HEK293 (cell line): ENCODE results near the gene SLC9C1.

Experiments
- CTCF ChIA-PET: fragments of 350-600 bp; formaldehyde crosslinking; extraction: SDS; loops from one replicate; lab custom pipeline; 2021; ENCODE audit warnings: antibody characterized with exemption; lab: Yijun Ruan, JAX
- POLR2A ChIA-PET: fragments of 300-600 bp; formaldehyde crosslinking; extraction: SDS; loops from one replicate; lab custom pipeline; 2020; ENCODE audit warnings: antibody characterized with exemption, inconsistent platforms; lab: Yijun Ruan, JAX
- H3K27ac ChIP-seq: fragments of 200-500 bp; sonication (Bioruptor generic); 2 replicates; pipeline ENCODE4 v1.5.1; 2014; ENCODE audit warnings: low read depth, low read length, control low read depth, inconsistent platforms; ENCODE audit errors: extremely low read depth
- H3K36me3 ChIP-seq, 2 experiments: fragments of 200-500 bp in 1 of 2; sonication (Bioruptor generic) in 1 of 2; 1 replicate in 1 of 2; 2 replicates in 1 of 2; pipeline ENCODE4 v1.5.1; 2014 to 2017; ENCODE audit warnings: inconsistent platforms in 2 of 2, low read length in 2 of 2; ENCODE audit not compliant: control insufficient read depth in 2 of 2, insufficient read depth in 1 of 2
- H3K4me1 ChIP-seq: fragments of 200-500 bp; sonication (Bioruptor generic); 2 replicates; pipeline ENCODE4 v1.5.1; 2014; ENCODE audit warnings: mild to moderate bottlenecking, low read length, inconsistent platforms; ENCODE audit not compliant: control insufficient read depth, insufficient read depth
- H3K4me3 ChIP-seq: 2 replicates; pipeline ENCODE4 v1.5.1; 2011; ENCODE audit warnings: low read depth, mild to moderate bottlenecking, control low read depth, low read length, moderate library complexity
- H3K9me3 ChIP-seq: fragments of 200-500 bp; sonication (Bioruptor generic); 2 replicates; pipeline ENCODE4 v1.5.1; 2014; ENCODE audit warnings: low read depth, low read length, inconsistent platforms; ENCODE audit not compliant: control insufficient read depth, insufficient read depth
- IKZF3 ChIP-seq: fragments of 450-650 bp; IDR thresholded peaks from 2 replicates; pipeline ENCODE4 v1.5.0; 2018; ENCODE audit warnings: missing biosample characterization, mild to moderate bottlenecking, missing genetic modification characterization, moderate library complexity
- PRDM6 ChIP-seq: fragments of 450-650 bp; formaldehyde crosslinking; IDR thresholded peaks from 2 replicates; pipeline ENCODE4 v1.5.1; 2017; ENCODE audit warnings: missing biosample characterization, missing genetic modification characterization
- REPIN1 ChIP-seq: fragments of 450-650 bp; formaldehyde crosslinking; IDR thresholded peaks from 2 replicates; pipeline ENCODE4 v1.5.1; 2017; ENCODE audit warnings: missing biosample characterization, missing genetic modification characterization, low read depth
- SETDB1 ChIP-seq: IDR thresholded peaks from one replicate; pipeline ENCODE4 v1.6.1; 2017; ENCODE audit warnings: mild to moderate bottlenecking, low read length, moderate library complexity, mixed read lengths; ENCODE audit not compliant: insufficient read length
- SP3 ChIP-seq: fragments of 450-650 bp; formaldehyde crosslinking; IDR thresholded peaks from 2 replicates; pipeline ENCODE4 v1.5.1; 2016; ENCODE audit warnings: missing biosample characterization, missing genetic modification characterization
- TCF7L2 ChIP-seq: IDR thresholded peaks from 2 replicates; pipeline ENCODE4 v1.6.1; 2011; ENCODE audit warnings: low read depth, mild to moderate bottlenecking, inconsistent platforms, low read length, moderate library complexity, borderline replicate concordance
- ZIC2 ChIP-seq: fragments of 450-650 bp; formaldehyde crosslinking; IDR thresholded peaks from 2 replicates; pipeline ENCODE4 v1.5.1; 2016; ENCODE audit warnings: missing biosample characterization, missing genetic modification characterization
- ZNF121 ChIP-seq: fragments of 450-650 bp; formaldehyde crosslinking; IDR thresholded peaks from 2 replicates; pipeline ENCODE4 v1.5.1; 2016; ENCODE audit warnings: missing biosample characterization, missing genetic modification characterization
- ZNF140 ChIP-seq: fragments of 450-650 bp; formaldehyde crosslinking; IDR thresholded peaks from 2 replicates; pipeline ENCODE4 v1.5.1; 2016; ENCODE audit warnings: missing biosample characterization, missing genetic modification characterization
- ZNF148 ChIP-seq: fragments of 450-650 bp; formaldehyde crosslinking; IDR thresholded peaks from 2 replicates; pipeline ENCODE4 v1.5.0; 2017; ENCODE audit warnings: missing biosample characterization, missing genetic modification characterization, borderline replicate concordance
- ZNF211 ChIP-seq: fragments of 450-650 bp; formaldehyde crosslinking; IDR thresholded peaks from 2 replicates; pipeline ENCODE4 v1.5.1; 2016; ENCODE audit warnings: low read depth, missing biosample characterization, missing genetic modification characterization
- ZNF324 ChIP-seq: fragments of 450-650 bp; formaldehyde crosslinking; IDR thresholded peaks from 2 replicates; pipeline ENCODE4 v1.5.1; 2016; ENCODE audit warnings: missing biosample characterization, missing genetic modification characterization
- ZNF335 ChIP-seq: fragments of 450-650 bp; formaldehyde crosslinking; conservative IDR thresholded peaks from 2 replicates; pipeline ENCODE4 v1.5.1; 2016; ENCODE audit warnings: missing biosample characterization, missing genetic modification characterization
- ZNF391 ChIP-seq: fragments of 450-650 bp; formaldehyde crosslinking; IDR thresholded peaks from 2 replicates; pipeline ENCODE4 v1.5.1; 2016; ENCODE audit warnings: low read depth, missing biosample characterization, missing genetic modification characterization, borderline replicate concordance
- ZNF404 ChIP-seq: fragments of 450-650 bp; formaldehyde crosslinking; IDR thresholded peaks from 2 replicates; pipeline ENCODE4 v1.5.1; 2017; ENCODE audit warnings: missing biosample characterization, missing genetic modification characterization
- ZNF530 ChIP-seq: fragments of 450-650 bp; formaldehyde crosslinking; IDR thresholded peaks from 2 replicates; pipeline ENCODE4 v1.5.1; 2016; ENCODE audit warnings: low read depth, missing biosample characterization, missing genetic modification characterization
- ZNF571 ChIP-seq: fragments of 450-650 bp; formaldehyde crosslinking; IDR thresholded peaks from 2 replicates; pipeline ENCODE4 v1.5.0; 2017; ENCODE audit warnings: missing biosample characterization, missing genetic modification characterization
- ZNF585B ChIP-seq: fragments of 450-650 bp; formaldehyde crosslinking; IDR thresholded peaks from 2 replicates; pipeline ENCODE4 v1.5.1; 2016; ENCODE audit warnings: missing biosample characterization, missing genetic modification characterization
- ZNF610 ChIP-seq: fragments of 450-650 bp; formaldehyde crosslinking; IDR thresholded peaks from 2 replicates; pipeline ENCODE4 v1.5.1; 2016; ENCODE audit warnings: missing biosample characterization, missing genetic modification characterization, borderline replicate concordance
- ZNF768 ChIP-seq: fragments of 450-650 bp; formaldehyde crosslinking; IDR thresholded peaks from 2 replicates; pipeline ENCODE4 v1.5.1; 2018; ENCODE audit warnings: missing biosample characterization, mild to moderate bottlenecking, missing genetic modification characterization
- ZNF785 ChIP-seq: fragments of 450-650 bp; formaldehyde crosslinking; IDR thresholded peaks from 2 replicates; pipeline ENCODE4 v1.5.1; 2016; ENCODE audit warnings: missing biosample characterization, missing genetic modification characterization
- ZNF791 ChIP-seq: fragments of 450-650 bp; formaldehyde crosslinking; IDR thresholded peaks from 2 replicates; pipeline ENCODE4 v1.5.1; 2016; ENCODE audit warnings: missing biosample characterization, missing genetic modification characterization
- ZNF843 ChIP-seq: fragments of 450-650 bp; formaldehyde crosslinking; IDR thresholded peaks from 2 replicates; pipeline ENCODE4 v1.5.1; 2016; ENCODE audit warnings: missing biosample characterization, missing genetic modification characterization
- TF ChIP-seq, protein P1 (sequence below): fragments of 450-650 bp; formaldehyde crosslinking; IDR thresholded peaks from 2 replicates; pipeline ENCODE4 v1.5.1; 2016; ENCODE audit warnings: missing biosample characterization, missing genetic modification characterization
- TF ChIP-seq, protein P2 (sequence below): fragments of 450-650 bp; formaldehyde crosslinking; IDR thresholded peaks from 2 replicates; pipeline ENCODE4 v1.5.1; 2016; ENCODE audit warnings: missing biosample characterization, missing genetic modification characterization

The SLC9C1 gene

DNA sequence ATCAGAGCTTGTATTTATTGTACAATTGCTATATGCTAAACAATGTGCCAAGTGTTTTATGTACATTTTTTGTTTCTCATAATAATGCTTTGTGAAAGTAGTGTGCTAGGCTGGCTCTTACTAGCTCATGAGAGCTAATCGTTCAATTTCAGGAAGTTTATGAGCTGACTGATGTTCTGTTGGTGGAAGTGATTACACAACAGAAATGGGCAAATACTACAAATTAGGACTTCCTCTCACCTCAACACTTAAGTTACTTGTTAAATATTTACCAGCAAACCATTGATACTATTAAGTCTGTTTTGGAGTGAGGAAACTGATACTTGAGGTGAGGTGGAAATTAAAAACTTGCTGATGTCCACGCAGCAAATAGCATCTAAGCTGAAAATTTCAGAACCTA lies 32.3 kb downstream of the SLC9C1 start:
- Histone ChIP-seq H3K27ac (no peak overlapping the region), H3K4me3 (no peak overlapping the region), H3K9me3 (no peaks in the 10 kb centered on the region), H3K4me1 (no peaks in the 10 kb centered on the region), H3K36me3 (no peaks in the 10 kb centered on the region)
- TF ChIP-seq ZNF768 (tag by site-specific recombination) = no peak
- TF ChIP-seq ZNF335 (tag by site-specific recombination) = no peak
- TF ChIP-seq ZNF791 = no peak
- no peak for TF ChIP-seq ZNF391 (tag by site-specific recombination)
- TF ChIP-seq IKZF3 (tag by site-specific recombination) = no peak
- no peak for TF ChIP-seq SP3
- TF ChIP-seq, protein P1, sequence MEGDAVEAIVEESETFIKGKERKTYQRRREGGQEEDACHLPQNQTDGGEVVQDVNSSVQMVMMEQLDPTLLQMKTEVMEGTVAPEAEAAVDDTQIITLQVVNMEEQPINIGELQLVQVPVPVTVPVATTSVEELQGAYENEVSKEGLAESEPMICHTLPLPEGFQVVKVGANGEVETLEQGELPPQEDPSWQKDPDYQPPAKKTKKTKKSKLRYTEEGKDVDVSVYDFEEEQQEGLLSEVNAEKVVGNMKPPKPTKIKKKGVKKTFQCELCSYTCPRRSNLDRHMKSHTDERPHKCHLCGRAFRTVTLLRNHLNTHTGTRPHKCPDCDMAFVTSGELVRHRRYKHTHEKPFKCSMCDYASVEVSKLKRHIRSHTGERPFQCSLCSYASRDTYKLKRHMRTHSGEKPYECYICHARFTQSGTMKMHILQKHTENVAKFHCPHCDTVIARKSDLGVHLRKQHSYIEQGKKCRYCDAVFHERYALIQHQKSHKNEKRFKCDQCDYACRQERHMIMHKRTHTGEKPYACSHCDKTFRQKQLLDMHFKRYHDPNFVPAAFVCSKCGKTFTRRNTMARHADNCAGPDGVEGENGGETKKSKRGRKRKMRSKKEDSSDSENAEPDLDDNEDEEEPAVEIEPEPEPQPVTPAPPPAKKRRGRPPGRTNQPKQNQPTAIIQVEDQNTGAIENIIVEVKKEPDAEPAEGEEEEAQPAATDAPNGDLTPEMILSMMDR = no peak
- no peak for TF ChIP-seq ZNF121 (tag by site-specific recombination)
- TF ChIP-seq ZNF404 (tag by site-specific recombination) = no peak
- TF ChIP-seq ZIC2 (tag by site-specific recombination) = no peak
- TF ChIP-seq ZNF148 (tag by site-specific recombination) = no peak
- TF ChIP-seq ZNF140 (tag by site-specific recombination) = no peak
- TF ChIP-seq, protein P2, sequence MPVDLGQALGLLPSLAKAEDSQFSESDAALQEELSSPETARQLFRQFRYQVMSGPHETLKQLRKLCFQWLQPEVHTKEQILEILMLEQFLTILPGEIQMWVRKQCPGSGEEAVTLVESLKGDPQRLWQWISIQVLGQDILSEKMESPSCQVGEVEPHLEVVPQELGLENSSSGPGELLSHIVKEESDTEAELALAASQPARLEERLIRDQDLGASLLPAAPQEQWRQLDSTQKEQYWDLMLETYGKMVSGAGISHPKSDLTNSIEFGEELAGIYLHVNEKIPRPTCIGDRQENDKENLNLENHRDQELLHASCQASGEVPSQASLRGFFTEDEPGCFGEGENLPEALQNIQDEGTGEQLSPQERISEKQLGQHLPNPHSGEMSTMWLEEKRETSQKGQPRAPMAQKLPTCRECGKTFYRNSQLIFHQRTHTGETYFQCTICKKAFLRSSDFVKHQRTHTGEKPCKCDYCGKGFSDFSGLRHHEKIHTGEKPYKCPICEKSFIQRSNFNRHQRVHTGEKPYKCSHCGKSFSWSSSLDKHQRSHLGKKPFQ (tag by site-specific recombination) = no peak
- POLR2A ChIA-PET = no interaction called here
- CTCF ChIA-PET = no interaction called here

DNA sequence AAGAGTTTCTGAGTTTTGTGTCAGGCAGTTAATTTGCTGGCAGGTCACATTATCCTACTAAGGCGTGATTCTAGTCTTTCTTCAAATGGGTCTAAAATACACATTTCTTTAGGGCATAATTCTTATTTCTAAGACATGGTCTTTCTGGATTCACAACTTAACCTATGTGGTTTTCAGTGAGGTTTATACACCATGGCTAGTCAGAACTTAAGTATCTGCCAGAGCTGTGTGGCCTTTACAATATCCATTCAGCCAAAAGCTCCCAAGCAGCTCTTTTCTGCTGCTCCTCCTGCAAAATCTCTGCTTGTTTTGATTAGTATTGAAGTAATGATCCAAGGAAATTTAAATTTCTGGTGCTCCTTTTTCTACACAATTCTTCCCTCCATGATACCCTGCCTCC lies 33.5 kb downstream of the SLC9C1 start:
- no peaks in the 10 kb centered on the region for H3K36me3 ChIP-seq
- ChIA-PET POLR2A (no interaction called here), CTCF (no interaction called here)
- TF ChIP-seq ZNF571 (tag by site-specific recombination) (no peak), ZIC2 (tag by site-specific recombination) (no peak), ZNF324 (no peak), ZNF791 (no peak), ZNF585B (tag by site-specific recombination) (no peak), SETDB1 (no peak), ZNF843 (tag by site-specific recombination) (no peak), PRDM6 (tag by site-specific recombination) (no peak), ZNF785 (tag by site-specific recombination) (no peak), ZNF211 (tag by site-specific recombination) (no peak), ZNF530 (no peak), REPIN1 (tag by site-specific recombination) (no peak), TCF7L2 (no peak), ZNF404 (tag by site-specific recombination) (no peak), ZNF610 (tag by site-specific recombination) (no peak)
- TF ChIP-seq, all 188 proteins: peak for 0
- Histone ChIP-seq H3K4me1 (no peaks in the 10 kb centered on the region), H3K27ac (no peak overlapping the region), H3K4me3 (no peak overlapping the region), H3K9me3 (no peaks in the 10 kb centered on the region)
